M059J (cell line): Measurements from ENCODE around the gene TTC3. TPM values are rescaled to one million over a fixed set of nuclear protein-coding genes. Genes with fewer than 3 reads are reported as not detected.
"Not testable (repeated sequence)": the region's sequence is repeated elsewhere in the genome, so short reads cannot be mapped to it uniquely, and the experiment has no call there.

Experiments
- DNase-seq: peaks from one replicate; pipeline ENCODE4 v3.0.0-alpha.2; 2012; ENCODE audit warnings: low read depth
- total RNA-seq: library from RNA; depleted of rRNA; stranded (reverse); fragments of >200 nt; shearing (Covaris generic); gene quantifications from 2 replicates; pipeline ENCODE4 v1.2.3, GENCODE V29; 2014

The TTC3 gene
- total RNA-seq, 1 experiment from 2014 or later, result 95.6 TPM

DNA sequence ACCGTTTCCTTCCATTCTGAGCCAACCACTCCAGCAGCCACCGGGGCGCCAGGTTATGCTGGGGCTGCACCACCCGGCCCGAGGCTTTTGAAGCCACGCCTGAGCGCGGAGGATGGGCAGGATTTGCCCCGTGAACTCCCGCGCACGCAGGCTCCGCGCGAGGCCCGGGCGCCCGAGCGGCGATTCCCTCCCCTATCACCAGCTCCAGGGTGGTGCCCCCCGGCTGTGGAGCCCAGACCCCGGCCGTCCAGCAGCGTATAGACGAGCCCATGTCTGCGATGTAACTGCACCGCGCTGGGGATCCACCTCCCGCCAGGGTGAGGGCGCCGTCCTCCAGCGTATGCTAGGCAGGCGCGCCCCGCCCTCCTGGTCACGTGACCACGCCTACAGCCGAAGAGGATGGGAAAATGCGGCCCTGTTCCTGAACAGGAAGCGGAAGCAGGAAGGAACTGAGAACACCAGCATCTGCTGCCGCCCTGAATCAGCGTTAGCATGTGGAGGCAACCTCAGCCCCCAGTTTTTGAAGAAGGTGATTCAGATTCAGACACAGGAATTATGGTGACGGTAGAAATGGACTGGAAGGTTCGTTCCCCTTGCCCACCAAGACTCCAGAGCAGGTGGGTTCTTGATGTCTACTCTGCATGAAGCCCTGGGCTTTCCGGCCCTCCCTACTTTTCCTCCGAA, 148.1 kb downstream of the TTC3 start:
- peak; percentile 95 for DNase-seq

DNA sequence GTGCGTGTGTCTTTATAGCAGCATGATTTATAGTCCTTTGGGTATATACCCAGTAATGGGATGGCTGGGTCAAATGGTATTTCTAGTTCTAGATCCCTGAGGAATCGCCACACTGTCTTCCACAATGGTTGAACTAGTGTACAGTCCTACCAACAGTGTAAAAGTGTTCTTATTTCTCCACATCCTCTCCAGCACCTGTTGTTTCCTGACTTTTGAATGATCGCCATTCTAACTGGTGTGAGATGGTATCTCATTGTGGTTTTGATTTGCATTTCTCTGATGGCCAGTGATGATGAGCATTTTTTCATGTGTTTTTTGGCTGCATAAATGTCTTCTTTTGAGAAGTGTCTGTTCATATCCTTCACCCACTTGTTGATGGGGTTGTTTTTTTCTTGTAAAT, 149.2 kb downstream of the TTC3 start:
- not testable (repeated sequence) for DNase-seq

DNA sequence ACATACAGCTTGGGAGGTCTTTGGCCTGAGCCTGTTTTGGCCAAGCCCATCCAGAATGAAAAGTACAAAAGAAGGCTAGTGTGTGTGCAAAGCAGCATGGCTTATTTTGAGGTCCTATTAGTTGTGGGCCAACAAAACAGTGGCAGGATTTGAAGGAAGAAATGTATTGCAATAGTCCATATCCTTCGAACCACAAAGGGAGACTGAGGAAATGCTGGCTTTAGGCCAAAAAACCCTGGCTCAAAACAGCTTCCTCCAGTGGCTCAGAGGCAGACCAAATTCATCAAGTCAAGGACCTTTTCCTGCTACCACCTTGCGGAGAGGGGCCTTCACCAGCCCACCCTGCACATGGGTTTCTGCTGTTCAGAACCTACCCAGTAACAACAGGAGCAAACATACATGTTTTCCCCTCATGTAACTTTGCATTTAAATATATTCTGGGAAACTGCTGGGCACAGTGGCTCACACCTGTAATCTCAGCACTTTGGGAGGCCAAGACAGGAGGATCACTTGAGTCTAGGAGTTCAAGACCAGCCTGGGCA, 150.8 kb downstream of the TTC3 start:
- no peak for DNase-seq

GRCh38 chr21:37224861-37225839, 152.1 kb downstream of the TTC3 start:
- DNase-seq, result no peak

DNA sequence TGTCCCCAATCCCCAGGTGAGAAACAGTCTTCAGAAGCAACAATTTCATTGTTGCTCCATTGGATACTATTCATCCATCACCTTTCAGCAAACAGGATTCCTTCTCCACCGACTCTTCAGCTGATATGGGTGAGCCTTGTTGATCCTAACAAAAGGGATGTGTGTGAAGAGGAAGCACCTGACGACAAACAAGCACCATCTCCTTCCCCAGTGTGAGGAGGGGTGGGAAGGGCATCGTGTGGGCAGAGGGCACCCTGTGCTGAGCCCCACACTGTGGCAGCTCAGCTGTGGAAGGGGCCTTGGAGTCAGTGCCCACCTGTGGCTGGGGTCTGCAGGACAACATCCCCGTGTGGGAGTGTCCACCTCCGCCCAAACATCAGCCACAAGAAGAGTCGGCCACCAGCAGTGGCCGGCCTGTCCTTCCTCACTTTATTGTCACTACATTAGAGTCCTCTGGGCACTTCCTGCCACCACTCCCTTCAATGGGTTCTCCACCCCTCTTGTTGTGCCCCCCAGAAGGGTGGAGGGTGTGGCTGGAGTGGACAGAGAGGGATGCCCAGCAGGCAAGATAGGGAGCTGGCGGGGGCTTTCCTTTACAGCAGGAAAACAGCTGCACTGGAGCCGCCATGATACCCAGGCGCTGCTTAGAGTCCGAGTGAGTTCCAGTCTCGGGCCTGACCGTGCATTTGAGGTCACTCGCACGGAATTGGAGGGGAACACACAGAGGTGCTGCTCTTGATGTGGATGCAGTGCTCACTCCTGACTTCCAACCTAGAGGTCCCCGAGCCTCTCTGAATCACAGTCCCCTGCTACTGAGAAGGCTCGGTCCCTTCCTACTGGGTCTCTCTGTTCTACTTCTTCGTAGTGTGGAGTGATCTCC, 153.2 kb downstream of the TTC3 start:
- no peak for DNase-seq

DNA sequence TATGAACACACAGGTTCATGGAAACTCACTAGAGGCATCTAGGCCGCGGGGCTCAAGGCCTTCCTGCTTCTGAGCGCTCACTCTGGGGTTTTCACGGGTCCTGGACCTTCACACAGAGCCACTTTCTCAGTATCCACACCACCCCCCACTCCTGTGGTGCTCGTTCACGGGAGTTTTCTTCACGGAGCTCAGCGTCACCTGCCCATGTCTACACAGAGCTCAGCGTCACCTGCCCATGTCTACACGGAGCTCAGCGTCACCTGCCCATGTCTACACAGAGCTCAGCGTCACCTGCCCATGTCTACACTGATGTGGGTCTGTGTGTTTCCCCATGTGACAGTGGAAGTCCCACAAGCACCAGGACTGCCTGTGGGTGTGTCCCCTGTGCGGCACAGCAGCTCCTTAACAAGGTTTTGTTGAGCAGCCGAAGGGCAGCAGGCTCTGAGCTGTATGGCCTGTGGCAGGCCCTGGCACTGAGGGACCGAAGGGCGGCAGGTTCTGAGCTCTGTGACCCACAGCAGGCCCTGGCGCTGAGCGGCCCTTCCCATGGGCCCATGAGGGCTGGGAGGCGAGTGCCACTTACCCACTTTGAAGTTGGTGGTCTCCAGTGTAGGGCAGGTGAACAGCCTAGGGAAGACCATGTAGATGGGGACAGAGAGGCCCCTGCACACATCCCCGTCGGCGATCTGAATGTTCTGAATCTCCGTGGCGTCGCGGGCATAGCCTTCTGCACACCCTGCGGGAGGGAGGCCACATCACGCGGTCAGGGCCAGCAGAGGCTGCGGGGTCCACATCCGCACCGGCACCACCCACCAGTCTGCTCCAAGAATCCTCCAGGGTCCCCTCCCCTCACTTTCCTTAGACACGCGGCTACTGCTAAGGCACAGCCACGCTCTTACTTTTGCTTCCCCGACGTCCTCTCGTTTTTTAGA, 154.3 kb downstream of the TTC3 start:
- no peak for DNase-seq

DNA sequence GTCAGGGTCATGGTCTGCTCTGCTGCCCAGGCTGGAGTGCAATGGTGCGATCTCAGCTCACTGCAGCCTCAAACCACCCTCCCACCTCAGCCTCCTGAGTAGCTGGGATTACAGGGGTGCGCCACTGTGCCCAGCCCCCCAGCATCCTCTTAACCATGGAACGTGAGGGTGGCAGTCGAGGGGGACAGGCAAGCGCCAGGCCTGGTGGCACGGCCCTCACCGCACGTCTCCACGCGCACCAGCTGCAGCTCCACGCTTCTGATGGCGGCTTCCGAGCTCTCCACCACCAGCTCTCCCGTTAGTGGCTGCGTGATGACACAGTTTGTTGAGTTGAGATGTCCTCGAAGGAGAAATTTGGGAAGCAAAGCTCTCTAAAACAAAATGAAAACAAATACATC, 154.9 kb downstream of the TTC3 start:
- no peak for DNase-seq

GRCh38 chr21:37230632-37231248, 157.7 kb downstream of the TTC3 start:
- DNase-seq, result no peak

GRCh38 chr21:37231249-37231645, 158.2 kb downstream of the TTC3 start:
- no peak for DNase-seq

- DNase-seq, result no peak
Measured at GRCh38 chr21:37231671-37232070, 158.6 kb downstream of the TTC3 start.

DNA sequence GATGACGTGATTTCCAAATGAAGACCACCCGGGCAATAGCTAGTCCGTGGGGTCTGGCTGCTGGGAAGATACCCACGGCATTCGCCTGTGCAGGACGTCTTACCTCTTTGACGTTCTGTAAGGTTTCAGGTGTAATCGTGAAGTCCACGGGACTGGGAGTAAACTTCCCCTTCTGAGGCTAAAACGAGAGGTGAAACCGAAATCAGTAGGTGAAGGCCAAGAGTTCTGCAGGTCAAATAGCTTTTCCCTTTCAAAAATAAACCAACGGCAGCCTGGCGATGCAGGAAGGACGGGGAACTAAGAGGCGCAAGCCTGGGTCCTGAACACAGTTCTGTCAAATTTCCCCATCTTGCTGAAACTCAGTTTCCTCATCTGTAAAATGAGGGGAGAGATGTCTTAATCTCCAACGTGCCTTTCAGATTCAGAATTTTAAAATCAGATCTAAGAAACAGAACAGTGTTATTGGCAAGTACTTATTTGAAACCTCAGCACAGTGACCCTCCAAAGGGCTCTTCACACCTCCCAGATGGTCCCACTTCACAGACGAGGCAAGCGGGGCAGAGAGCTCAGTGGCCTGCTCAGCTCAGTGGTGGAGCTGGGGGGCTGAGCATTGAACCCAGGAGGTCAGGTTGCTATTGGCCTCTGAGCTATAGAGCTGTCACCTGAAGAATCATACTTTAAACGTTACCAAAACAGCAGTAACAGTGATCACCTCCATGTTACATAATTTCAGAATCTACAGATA, 159.4 kb downstream of the TTC3 start:
- no peak for DNase-seq

GRCh38 chr21:37233551-37234146, 160.6 kb downstream of the TTC3 start:
- DNase-seq, result no peak

DNA sequence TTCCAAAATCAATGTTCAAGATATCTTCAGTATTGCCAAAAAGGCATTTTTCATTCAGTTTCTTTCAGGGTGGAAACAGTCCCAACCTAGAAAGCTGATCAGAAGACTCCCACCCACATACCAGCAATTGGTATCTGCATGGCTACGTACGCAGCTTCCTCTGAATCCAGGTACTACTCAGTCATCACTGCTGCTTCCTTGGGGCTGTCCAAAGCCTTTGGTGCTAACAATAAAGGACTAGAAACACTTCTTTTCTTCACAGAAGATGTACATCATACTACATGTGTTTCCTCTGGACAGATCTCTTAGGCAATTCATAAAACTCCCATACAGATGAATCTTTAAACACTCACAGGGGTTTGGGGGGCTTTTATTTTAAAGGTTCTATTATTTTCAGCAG, 164.3 kb downstream of the TTC3 start:
- no peak for DNase-seq

GRCh38 chr21:37237764-37238163, 164.7 kb downstream of the TTC3 start:
- no peak for DNase-seq

DNA sequence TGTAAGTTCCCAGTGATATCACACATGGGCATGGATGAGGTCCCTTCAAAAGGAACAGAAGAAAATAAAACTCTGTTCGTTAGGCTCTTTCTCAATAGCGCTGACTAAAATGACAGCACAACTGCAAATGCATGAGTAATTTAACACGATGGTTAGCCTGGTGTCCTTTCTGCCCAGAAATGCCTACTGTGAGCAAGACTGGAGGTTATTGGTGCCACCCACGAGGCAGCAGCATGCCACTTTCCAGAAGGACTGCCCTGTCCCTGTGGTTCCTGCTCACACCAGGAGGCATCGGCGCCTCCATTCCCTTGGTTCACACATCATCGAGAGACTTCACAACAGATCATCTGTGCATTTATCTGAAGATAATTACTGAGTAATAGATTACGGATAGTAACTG, 167.9 kb downstream of the TTC3 start:
- DNase-seq, result no peak

DNA sequence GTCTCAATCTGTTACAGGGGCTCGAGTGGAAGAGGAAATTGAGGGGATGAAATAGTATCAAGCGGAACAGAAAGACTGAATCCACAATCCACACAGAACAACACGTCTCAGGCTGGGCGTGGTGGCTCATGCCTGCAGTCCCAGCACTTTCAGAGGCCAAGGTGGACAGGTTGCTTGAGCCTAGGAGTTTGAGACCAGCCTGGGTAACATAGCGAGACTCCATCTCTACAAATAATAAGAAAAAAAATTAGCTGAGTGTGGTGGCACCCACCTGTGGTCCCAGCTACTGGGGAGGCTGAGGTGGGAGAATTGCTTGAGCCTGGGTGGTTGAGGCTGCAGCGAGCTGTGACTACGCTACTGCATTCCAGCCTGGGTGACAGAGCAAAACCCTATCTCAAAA, 168.4 kb downstream of the TTC3 start:
- DNase-seq, result no peak

- no peak for DNase-seq
Measured at GRCh38 chr21:37243961-37244360, 170.9 kb downstream of the TTC3 start.

DNA sequence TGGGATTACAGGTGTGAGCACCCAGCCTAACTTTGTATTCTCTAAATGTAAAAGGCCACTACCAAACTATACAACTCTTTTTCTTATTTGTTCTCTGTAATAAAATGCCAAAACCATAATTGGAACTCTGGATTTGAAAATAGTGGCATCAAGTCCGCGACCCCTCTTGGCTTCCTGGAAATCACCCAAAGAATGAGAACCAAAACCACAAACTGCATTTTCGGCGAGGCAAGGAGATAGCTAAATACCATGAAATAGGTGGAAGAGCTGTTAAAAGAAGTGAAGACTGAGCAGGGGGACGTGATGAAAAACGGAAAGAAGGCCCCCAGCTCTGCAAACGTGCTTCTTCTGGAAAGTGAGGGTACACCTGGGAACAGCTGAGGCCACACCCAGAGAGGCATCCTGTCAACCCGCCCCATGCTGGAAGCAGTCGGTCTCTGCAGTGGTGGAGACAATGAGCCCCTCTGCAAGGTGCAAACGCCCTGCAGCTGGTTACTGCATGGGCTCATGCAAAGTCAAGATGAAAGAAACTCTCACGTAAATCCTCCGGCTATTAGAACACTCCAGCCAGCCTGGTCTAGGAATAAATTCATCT, 171.5 kb downstream of the TTC3 start:
- peak; percentile 58 for DNase-seq

DNA sequence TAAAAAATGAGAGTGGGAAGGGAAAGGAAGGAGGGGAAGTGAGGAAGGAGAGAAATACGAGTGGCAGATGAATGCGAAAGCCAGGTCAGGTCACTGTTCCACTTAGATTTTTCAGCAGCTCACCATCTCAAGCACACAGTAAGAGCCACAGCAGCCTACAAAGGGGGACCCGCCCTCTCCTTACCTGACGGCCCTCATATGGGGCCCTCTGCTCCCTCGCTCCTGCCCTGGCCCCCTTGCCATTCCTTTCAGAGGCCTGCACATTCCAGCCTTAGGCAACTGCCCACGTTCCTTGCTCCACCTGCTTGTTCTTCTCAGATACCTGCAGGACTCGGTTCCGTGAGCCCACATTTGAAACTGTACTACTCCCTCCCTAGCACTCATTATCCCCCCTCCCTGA, 172.1 kb downstream of the TTC3 start:
- DNase-seq, result no peak
